ENCODE results near the gene MOCS1.

DNA sequence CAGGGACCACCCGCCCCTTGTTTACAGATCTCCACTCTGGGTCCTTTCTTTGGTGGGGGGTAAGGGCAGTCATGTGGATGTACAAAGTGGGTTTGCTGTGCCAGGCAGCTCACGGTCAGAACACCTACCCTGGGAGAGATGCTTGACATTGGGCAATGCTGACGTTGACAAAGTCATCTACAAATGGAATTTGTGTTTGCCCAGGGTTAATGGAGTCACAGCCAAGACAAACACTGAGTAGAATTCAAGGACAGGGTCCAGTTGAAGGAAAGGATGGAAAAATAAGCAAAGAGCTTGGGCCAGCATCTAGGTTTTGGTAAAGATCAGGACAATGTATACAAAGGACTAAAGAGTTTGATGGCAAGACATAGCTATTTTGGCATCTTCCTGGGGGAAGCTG is 54.7 kb downstream of the MOCS1 start:
- TF ChIP-seq SIN3A (IDR thresholded peaks at IDR 0.05; ENCODE audit: borderline replicate concordance, insufficient read depth, low read length) (no peak), POLR2AphosphoS5 (IDR thresholded peaks at IDR 0.05; ENCODE audit: low read depth, low read length) (no peak), TAF1 (IDR thresholded peaks at IDR 0.05; ENCODE audit: borderline replicate concordance, insufficient read depth, low read length) (no peak), FOXP2 (optimal IDR thresholded peaks at IDR 0.05; ENCODE audit: borderline replicate concordance, extremely low read depth, extremely low read length, insufficient read depth) (no peak)
- TF ChIP-seq, protein P1, sequence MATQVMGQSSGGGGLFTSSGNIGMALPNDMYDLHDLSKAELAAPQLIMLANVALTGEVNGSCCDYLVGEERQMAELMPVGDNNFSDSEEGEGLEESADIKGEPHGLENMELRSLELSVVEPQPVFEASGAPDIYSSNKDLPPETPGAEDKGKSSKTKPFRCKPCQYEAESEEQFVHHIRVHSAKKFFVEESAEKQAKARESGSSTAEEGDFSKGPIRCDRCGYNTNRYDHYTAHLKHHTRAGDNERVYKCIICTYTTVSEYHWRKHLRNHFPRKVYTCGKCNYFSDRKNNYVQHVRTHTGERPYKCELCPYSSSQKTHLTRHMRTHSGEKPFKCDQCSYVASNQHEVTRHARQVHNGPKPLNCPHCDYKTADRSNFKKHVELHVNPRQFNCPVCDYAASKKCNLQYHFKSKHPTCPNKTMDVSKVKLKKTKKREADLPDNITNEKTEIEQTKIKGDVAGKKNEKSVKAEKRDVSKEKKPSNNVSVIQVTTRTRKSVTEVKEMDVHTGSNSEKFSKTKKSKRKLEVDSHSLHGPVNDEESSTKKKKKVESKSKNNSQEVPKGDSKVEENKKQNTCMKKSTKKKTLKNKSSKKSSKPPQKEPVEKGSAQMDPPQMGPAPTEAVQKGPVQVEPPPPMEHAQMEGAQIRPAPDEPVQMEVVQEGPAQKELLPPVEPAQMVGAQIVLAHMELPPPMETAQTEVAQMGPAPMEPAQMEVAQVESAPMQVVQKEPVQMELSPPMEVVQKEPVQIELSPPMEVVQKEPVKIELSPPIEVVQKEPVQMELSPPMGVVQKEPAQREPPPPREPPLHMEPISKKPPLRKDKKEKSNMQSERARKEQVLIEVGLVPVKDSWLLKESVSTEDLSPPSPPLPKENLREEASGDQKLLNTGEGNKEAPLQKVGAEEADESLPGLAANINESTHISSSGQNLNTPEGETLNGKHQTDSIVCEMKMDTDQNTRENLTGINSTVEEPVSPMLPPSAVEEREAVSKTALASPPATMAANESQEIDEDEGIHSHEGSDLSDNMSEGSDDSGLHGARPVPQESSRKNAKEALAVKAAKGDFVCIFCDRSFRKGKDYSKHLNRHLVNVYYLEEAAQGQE (IDR thresholded peaks at IDR 0.05; ENCODE audit: insufficient read depth in 1 of 2, low read depth in 2 of 2, low read length in 2 of 2): no peak
